LNCAP (cell line): Measurements from ENCODE around the gene HOMEZ.

Source experiments
- CTCF ChIP-seq: fragments of 450-650 bp; IDR thresholded peaks from 2 replicates; pipeline ENCODE4 v1.5.1; 2017; ENCODE audit warnings: mild to moderate bottlenecking

Gene HOMEZ

GRCh38 chr14:23227566-23227965, 58.4 kb downstream of the HOMEZ start:
- TF ChIP-seq CTCF, result no peak
